HepG2 (cell line): ENCODE data around the gene SESN1. TPM values are rescaled to one million over a fixed set of nuclear protein-coding genes. Genes with fewer than 3 reads are reported as not detected.

Source experiments
- ATAC-seq: fragments of 200-7000 bp; cut with Tn5 transposase; 3 replicates; pipeline ENCODE4 v1.9.1; 2020; ENCODE audit warnings: mild to moderate bottlenecking, moderate library complexity
- BruUV-seq: library from RNA; stranded (reverse); fragments of 400-500 nt; replicated peaks from 2 replicates; lab custom pipeline; 2021; lab: Mats Ljungman, UMichigan
- CTCF ChIA-PET: fragments of 300-600 bp; formaldehyde crosslinking; extraction: SDS; loops from one replicate; lab custom pipeline; 2021; ENCODE audit warnings: low total read pairs, inconsistent platforms, low intra/inter-chr PET ratio; lab: Yijun Ruan, JAX
- POLR2A ChIA-PET: fragments of 350-600 bp; sonication (Branson Sonifier 250); formaldehyde crosslinking; loops from one replicate; lab custom pipeline; 2020; ENCODE audit warnings: antibody characterized with exemption, inconsistent platforms; lab: Yijun Ruan, JAX
- DNase-seq: peaks from one replicate; pipeline ENCODE4 v3.0.0-alpha.2; 2015; ENCODE audit warnings: low spot score
- FAIRE-seq: peaks from 3 replicates; lab custom pipeline; 2011; peaks lifted over from hg19 to GRCh38; lab: Jason Lieb, UNC
- H2AFZ ChIP-seq: one replicate; pipeline ENCODE4 v1.6.1; 2011; ENCODE audit warnings: low read length, inconsistent platforms
- H3K27ac ChIP-seq: fragments of 300-600 bp; 3 replicates; pipeline ENCODE4 v1.8.0; 2011; ENCODE audit warnings: mixed run types, mild to moderate bottlenecking, mixed read lengths, low read length, inconsistent platforms; ENCODE audit not compliant: insufficient read depth; ENCODE audit errors: extremely low read length
- H3K27me3 ChIP-seq, 2 experiments: fragments of 200-600 bp in 1 of 2; 2 replicates in 1 of 2; 3 replicates in 1 of 2; pipeline versions ENCODE4 v1.6.0 to v1.8.0; 2011; ENCODE audit warnings: low read length in 2 of 2, mild to moderate bottlenecking in 2 of 2, moderate library complexity in 2 of 2, inconsistent platforms in 1 of 2; ENCODE audit not compliant: insufficient read depth in 2 of 2, control insufficient read depth in 1 of 2
- H3K36me3 ChIP-seq, 2 experiments: fragments of 200-600 bp in 1 of 2; replicated peaks in 1 of 2; 2 replicates in 1 of 2; 3 replicates in 1 of 2; pipeline versions ENCODE4 v1.5.1 to v1.8.0; 2011; ENCODE audit warnings: low read length in 2 of 2, inconsistent platforms in 1 of 2; ENCODE audit not compliant: insufficient read depth in 2 of 2, control insufficient read depth in 1 of 2
- H3K4me1 ChIP-seq: 2 replicates; pipeline ENCODE4 v1.5.1; 2012; ENCODE audit warnings: low read length, inconsistent platforms; ENCODE audit not compliant: insufficient read depth
- H3K4me2 ChIP-seq: 2 replicates; pipeline ENCODE4 v1.6.0; 2011; ENCODE audit warnings: low read depth, low read length, inconsistent platforms
- H3K4me3 ChIP-seq, 3 experiments: fragments of 200-600 bp in 1 of 3; sonication (generic), shearing (Covaris generic) in 1 of 3; replicated peaks in 1 of 3; 2 replicates each; pipeline ENCODE4 v1.5.1; 2011 to 2016; ENCODE audit warnings: low read length in 3 of 3, inconsistent platforms in 2 of 3, low read depth in 2 of 3, mild to moderate bottlenecking in 2 of 3, control low read depth in 1 of 3, mixed read lengths in 1 of 3; ENCODE audit not compliant: insufficient read depth in 1 of 3
- H3K79me2 ChIP-seq: one replicate; pipeline ENCODE4 v1.6.1; 2011; ENCODE audit warnings: low read length, inconsistent platforms; ENCODE audit not compliant: insufficient read depth
- H3K9ac ChIP-seq: 2 replicates; pipeline ENCODE4 v1.6.0; 2011; ENCODE audit warnings: mild to moderate bottlenecking, low read depth, low read length, inconsistent platforms; ENCODE audit not compliant: insufficient read depth
- H3K9me3 ChIP-seq: 2 replicates; pipeline ENCODE4 v1.5.1; 2012; ENCODE audit warnings: mild to moderate bottlenecking, low read length
- H4K20me1 ChIP-seq: 2 replicates; pipeline ENCODE4 v1.6.0; 2011; ENCODE audit warnings: inconsistent platforms, mild to moderate bottlenecking, low read length, moderate library complexity; ENCODE audit not compliant: insufficient read depth
- CENPX ChIP-seq: sonication (generic); formaldehyde crosslinking; IDR thresholded peaks from 2 replicates; pipeline ENCODE4 v1.9.0; 2021; ENCODE audit warnings: mild to moderate bottlenecking, missing genetic modification reagents, moderate library complexity
- PHF20 ChIP-seq: sonication (generic); formaldehyde crosslinking; IDR thresholded peaks from 2 replicates; pipeline ENCODE4 v1.5.0; 2020; ENCODE audit warnings: mild to moderate bottlenecking, missing genetic modification reagents
- SNAPC2 ChIP-seq: sonication (generic); formaldehyde crosslinking; IDR thresholded peaks from 2 replicates; pipeline ENCODE4 v1.8.1; 2022; ENCODE audit warnings: mild to moderate bottlenecking, missing genetic modification reagents
- TAF15 ChIP-seq: fragments of 200-400 bp; formaldehyde crosslinking; IDR thresholded peaks from one replicate; pipeline ENCODE4 v1.6.1; 2018; ENCODE audit warnings: mild to moderate bottlenecking, low read depth, low read length; ENCODE audit not compliant: poor library complexity, severe bottlenecking
- TOE1 ChIP-seq: sonication (generic); formaldehyde crosslinking; IDR thresholded peaks from 2 replicates; pipeline ENCODE4 v1.4.0; 2020; ENCODE audit warnings: mild to moderate bottlenecking, missing genetic modification reagents
- ZNF75D ChIP-seq: sonication (generic); formaldehyde crosslinking; IDR thresholded peaks from 2 replicates; pipeline ENCODE4 v1.8.1; 2023; ENCODE audit warnings: missing genetic modification reagents, mild to moderate bottlenecking, borderline replicate concordance
- WGBS: methylation state at CpG from one replicate; pipeline ENCODE4 v1.1.6; 2017; ENCODE audit warnings: low lambda C conversion rate; 5-methylcytosine and 5-hydroxymethylcytosine counted together
- in situ Hi-C: cut with HindIII; loops from 2 replicates; pipeline ENCODE4 v1.10.0; 2017; ENCODE audit warnings: low pct_unique_long_range_greater_than_20kb; ENCODE audit not compliant: extremely low pct_ligation_motif_present
- intact Hi-C: fragments of 100-400 bp; cut with micrococcal nuclease; formaldehyde crosslinking; loops from one replicate; pipeline ENCODE4 v1.10.0; 2022; ENCODE audit not compliant: unreplicated experiment
- polyA plus RNA-seq, 8 experiments: library from polyadenylated mRNA; depleted of rRNA in 3 of 8; stranded (reverse) in 7 of 8; unstranded in 1 of 8; fragments of >200 nt; fragmentation: Illumina TruSeq in 4 of 8; extraction: Trizol in 4 of 8; gene quantifications; 2 replicates each; pipeline versions ENCODE4 v1.2.1 to v1.2.3, GENCODE V29; 2011 to 2016; ENCODE audit warnings: low read depth in 4 of 8, missing spikeins in 1 of 8, mixed read lengths in 1 of 8; ENCODE audit not compliant: insufficient read depth in 1 of 8
- total RNA-seq, 5 experiments: library from RNA; depleted of rRNA; stranded (reverse); fragments of >200 nt; fragmentation: Illumina TruSeq; extraction: Trizol; gene quantifications; 2 replicates each; pipeline ENCODE4 v1.2.3, GENCODE V29; 2016; ENCODE audit warnings: low read depth in 1 of 5
- TF ChIP-seq, protein P1 (sequence below): sonication (generic); formaldehyde crosslinking; IDR thresholded peaks from 2 replicates; pipeline ENCODE4 v1.8.0; 2022; ENCODE audit warnings: mild to moderate bottlenecking, missing genetic modification reagents, moderate library complexity

The SESN1 gene
- total and polyA plus RNA-seq, 2 of the 13 experiments (the other 11 are each of a cell fraction or from before 2014, with no cell fraction given), result 24.9 to 44.7 TPM

DNA sequence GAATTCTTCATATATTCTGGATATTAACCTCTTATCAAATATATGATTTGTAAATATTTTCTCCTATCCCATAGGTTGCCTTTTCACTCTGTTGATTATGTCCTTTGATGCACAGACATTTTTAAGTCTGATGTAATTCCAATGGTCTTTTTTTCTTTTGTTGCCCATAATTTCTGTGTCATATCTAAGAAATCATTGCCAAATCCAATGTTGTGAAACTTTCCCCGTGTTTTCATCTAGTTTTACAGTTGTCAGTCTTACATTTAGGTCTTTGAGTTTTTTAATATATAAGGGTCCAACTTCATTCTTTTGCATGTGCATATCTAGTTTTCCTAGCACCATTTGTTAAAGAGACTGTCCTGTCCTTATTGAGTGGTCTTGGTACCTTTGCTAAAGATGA is 111.5 kb downstream of the SESN1 start (continued):
- TF ChIP-seq TOE1 (CRISPR knock-in tag) (no peak), ZNF75D (CRISPR knock-in tag) (no peak)

DNA sequence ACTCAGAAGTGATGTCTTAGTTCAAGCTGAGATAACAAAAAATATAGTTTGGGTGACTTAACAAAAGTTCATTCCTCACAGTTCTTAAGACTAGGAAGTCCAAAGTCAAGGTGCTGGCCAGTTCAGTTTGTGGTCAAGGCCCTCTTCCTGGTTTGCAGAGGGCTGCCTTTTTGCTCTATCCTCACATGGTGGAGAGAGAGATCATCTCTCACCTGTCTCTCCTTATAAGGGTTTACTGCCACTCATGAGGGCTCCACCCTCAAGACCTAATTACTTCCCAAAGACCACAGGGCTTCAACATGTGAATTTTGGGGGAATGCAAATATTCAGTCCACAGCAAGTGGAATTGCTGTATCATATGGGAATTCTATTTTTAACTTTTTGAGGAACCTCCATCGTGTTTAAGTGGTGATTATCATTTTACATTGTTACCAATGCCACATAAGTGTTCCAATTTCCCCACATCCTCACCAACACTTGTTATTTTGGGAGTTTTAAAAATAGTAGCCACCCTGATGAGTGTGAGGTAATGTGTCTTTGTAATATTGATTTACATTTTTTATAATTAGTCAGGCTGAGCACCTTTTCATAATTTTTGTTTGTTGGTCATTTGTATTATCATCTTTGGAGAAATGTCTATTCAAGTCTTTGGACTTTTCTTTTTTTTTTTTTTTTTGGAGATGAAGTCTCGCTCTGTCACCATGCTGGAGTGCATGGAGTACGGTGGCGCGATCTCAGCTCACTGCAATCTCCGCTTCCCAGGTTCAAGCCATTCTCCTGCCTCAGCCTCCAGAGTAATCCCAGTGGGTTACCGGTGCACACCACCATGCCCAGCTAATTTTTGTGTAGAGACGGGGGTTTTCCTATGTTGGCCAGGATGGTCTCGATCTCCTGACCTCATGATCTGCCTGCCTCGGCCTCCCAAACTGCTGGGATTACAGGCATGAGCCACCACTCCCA is 112.2 kb downstream of the SESN1 start:
- peak; percentile 4 for FAIRE-seq
- H3K9me3 ChIP-seq, result no peaks in the 10 kb centered on the region
- intact Hi-C loops, result no loop called here
- H2AFZ ChIP-seq, result no peak overlapping the region
- TF ChIP-seq SNAPC2 (no peak), CENPX (CRISPR knock-in tag) (no peak), PHF20 (CRISPR knock-in tag) (no peak), TAF15 (no peak)
- TF ChIP-seq, protein P1, sequence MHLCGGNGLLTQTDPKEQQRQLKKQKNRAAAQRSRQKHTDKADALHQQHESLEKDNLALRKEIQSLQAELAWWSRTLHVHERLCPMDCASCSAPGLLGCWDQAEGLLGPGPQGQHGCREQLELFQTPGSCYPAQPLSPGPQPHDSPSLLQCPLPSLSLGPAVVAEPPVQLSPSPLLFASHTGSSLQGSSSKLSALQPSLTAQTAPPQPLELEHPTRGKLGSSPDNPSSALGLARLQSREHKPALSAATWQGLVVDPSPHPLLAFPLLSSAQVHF (CRISPR knock-in tag), result no peak
- TF ChIP-seq, all 625 proteins: peak for 0
- H3K9ac ChIP-seq, result no peak overlapping the region
- ATAC-seq (no peak), DNase-seq (no peak)
- 94% methylated on average over 10 of the region's 10 CpGs for WGBS
- no peaks in the 10 kb centered on the region for H3K79me2 ChIP-seq
- CTCF ChIA-PET, result no interaction called here
- H4K20me1 ChIP-seq, result no peaks in the 10 kb centered on the region
- in situ Hi-C loops, result no loop called here
- no peak overlapping the region for H3K4me2 ChIP-seq
- no peak overlapping the region for H3K27ac ChIP-seq
- peaks cover 13% of the 10 kb centered on the region for H3K4me1 ChIP-seq
- H3K27me3 ChIP-seq, result no peaks in the 10 kb centered on the region
- POLR2A ChIA-PET, result no interaction called here
- H3K4me3 ChIP-seq, result no peak overlapping the region
- H3K36me3 ChIP-seq, result peaks cover 0 to 8% of the 10 kb centered on the region in 2 experiments; a peak in 2 of 5 replicates
- BruUV-seq, result no TSS peak
